ENCODE measurements around the gene RNF166.
"Not testable (repeated sequence)": the region's sequence is repeated elsewhere in the genome, so short reads cannot be mapped to it uniquely, and the experiment has no call there.

RNF166 gene

DNA sequence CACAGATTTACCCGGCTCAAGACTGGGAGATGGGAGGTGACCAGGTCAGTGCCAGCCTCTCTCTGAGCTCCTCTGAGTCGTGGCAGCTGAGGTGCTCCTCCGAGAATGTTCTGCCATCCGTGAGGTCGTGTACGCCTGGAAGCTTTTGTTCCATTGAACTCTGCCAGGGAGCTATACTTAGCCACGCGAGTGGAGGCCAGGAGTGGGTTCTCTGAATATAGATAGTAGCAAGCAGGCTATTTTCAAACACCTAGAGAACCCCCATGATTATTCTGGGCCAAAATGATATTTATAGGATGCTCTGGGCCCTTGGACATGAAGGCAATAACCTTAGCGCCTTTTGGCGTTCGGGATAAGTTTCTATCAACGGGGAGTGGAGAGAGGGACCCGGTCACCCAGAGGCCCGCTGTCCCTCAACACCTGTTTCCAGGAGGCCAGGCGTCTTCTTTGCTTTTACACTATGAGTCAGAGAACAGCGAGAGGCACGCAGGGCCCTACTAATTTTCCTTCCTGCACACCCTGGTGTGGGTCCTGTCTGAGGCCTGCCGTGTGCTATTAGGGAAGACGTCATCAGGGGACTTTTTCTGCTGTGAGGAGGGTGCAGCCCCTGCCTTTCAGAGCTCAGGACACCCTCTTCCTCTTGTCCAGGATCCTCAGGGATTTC, 32.4 kb downstream of the RNF166 start:
- no peak overlapping the region for H3K23ac ChIP-seq (ENCODE audit: low read length)
- no peak overlapping the region for H2AK5ac ChIP-seq (ENCODE audit: low read length)
- H3K36me3 ChIP-seq (ENCODE audit: control insufficient read depth, insufficient read depth, low read length), result no peaks in the 10 kb centered on the region
- WGBS (ENCODE audit: extremely low coverage, insufficient coverage, low lambda C conversion rate), result no CpG with 5 or more reads among the region's 19 CpGs
- H3K9ac ChIP-seq (ENCODE audit: low read length), result no peak overlapping the region
- H3K27ac ChIP-seq (ENCODE audit: low read depth, low read length), result no peak overlapping the region
- no peak overlapping the region for H3K4me3 ChIP-seq (ENCODE audit: low read length)
- no peak overlapping the region for H3K4ac ChIP-seq (ENCODE audit: low read depth, low read length)
- no peak overlapping the region for H4K8ac ChIP-seq (ENCODE audit: low read depth, low read length)
- no peaks in the 10 kb centered on the region for H3K79me1 ChIP-seq (ENCODE audit: low read length)
- H2BK120ac ChIP-seq (ENCODE audit: low read depth, low read length), result no peak overlapping the region
- H2BK15ac ChIP-seq (replicated peaks; ENCODE audit: low read depth), result no peak overlapping the region
- H4K5ac ChIP-seq (ENCODE audit: low read length), result no peak overlapping the region
- H3K4me2 ChIP-seq (ENCODE audit: low read length), result no peak overlapping the region
- no peak for DNase-seq
- H3K18ac ChIP-seq (ENCODE audit: low read length), result no peak overlapping the region
- H3K56ac ChIP-seq (ENCODE audit: low read length), result no peak overlapping the region
- H2BK5ac ChIP-seq (ENCODE audit: low read length), result no peak overlapping the region
- no peaks in the 10 kb centered on the region for H3K4me1 ChIP-seq (ENCODE audit: control insufficient read depth, low read depth, low read length)
- H3K79me2 ChIP-seq (ENCODE audit: control insufficient read depth, insufficient read depth, low read length), result no peaks in the 10 kb centered on the region
- H3K27me3 ChIP-seq (ENCODE audit: insufficient read depth, low read length, poor library complexity), result no peaks in the 10 kb centered on the region

DNA sequence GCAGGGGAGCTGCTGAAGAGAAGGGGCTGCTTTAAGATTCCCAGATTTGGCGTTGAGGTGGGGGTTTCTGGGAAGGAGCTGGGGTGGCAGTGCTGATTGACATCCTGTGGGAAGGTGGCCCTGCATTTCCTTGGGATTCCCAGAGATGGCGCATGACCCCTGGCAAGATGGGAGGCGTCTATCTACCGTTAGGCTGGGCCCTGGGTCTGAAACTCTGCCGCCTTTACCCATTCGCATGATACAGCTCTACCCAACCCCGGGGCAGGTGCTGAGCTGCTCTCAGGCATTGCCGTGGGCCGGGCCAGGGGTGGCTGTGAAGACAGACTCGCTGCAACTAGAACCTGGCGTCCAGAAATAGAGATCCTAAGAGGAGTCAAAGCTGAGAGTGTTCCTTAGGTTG, 33.4 kb downstream of the RNF166 start:
- no peak overlapping the region for H3K27ac ChIP-seq (ENCODE audit: low read depth, low read length)
- H3K18ac ChIP-seq (ENCODE audit: low read length), result no peak overlapping the region
- no peak overlapping the region for H4K5ac ChIP-seq (ENCODE audit: low read length)
- no CpG with 5 or more reads among the region's 11 CpGs for WGBS (ENCODE audit: extremely low coverage, insufficient coverage, low lambda C conversion rate)
- no peaks in the 10 kb centered on the region for H3K79me2 ChIP-seq (ENCODE audit: control insufficient read depth, insufficient read depth, low read length)
- no peak overlapping the region for H2BK5ac ChIP-seq (ENCODE audit: low read length)
- H2BK15ac ChIP-seq (replicated peaks; ENCODE audit: low read depth), result no peak overlapping the region
- H3K4me2 ChIP-seq (ENCODE audit: low read length), result no peak overlapping the region
- no peak overlapping the region for H2BK120ac ChIP-seq (ENCODE audit: low read depth, low read length)
- no peak overlapping the region for H3K4ac ChIP-seq (ENCODE audit: low read depth, low read length)
- H3K4me3 ChIP-seq (ENCODE audit: low read length), result no peak overlapping the region
- no peaks in the 10 kb centered on the region for H3K27me3 ChIP-seq (ENCODE audit: insufficient read depth, low read length, poor library complexity)
- DNase-seq, result peak; percentile 73
- no peaks in the 10 kb centered on the region for H3K79me1 ChIP-seq (ENCODE audit: low read length)
- no peak overlapping the region for H3K56ac ChIP-seq (ENCODE audit: low read length)
- no peak overlapping the region for H3K23ac ChIP-seq (ENCODE audit: low read length)
- H2AK5ac ChIP-seq (ENCODE audit: low read length), result no peak overlapping the region
- no peaks in the 10 kb centered on the region for H3K36me3 ChIP-seq (ENCODE audit: control insufficient read depth, insufficient read depth, low read length)
- H3K9ac ChIP-seq (ENCODE audit: low read length), result no peak overlapping the region
- H3K4me1 ChIP-seq (ENCODE audit: control insufficient read depth, low read depth, low read length), result no peaks in the 10 kb centered on the region
- H4K8ac ChIP-seq (ENCODE audit: low read depth, low read length), result no peak overlapping the region

DNA sequence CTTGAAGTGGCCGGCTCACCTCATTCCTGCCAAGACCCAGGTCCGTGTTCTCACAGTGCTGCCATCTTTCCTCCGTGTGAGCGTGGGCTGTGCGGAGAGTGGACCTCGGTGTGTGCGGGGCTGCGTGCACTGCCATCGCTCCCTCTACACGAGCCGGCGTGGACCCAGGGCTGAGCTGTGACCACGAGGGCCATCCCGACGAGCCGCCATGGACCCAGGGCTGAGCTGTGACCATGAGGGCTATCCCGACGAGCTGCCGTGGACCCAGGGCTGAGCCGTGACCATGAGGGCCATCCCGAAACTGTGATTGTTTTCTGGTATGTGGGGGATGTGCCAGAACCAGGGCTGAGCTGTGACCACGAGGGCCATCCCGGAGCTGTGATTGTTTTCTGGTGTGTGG, 34.4 kb downstream of the RNF166 start:
- Histone ChIP-seq H2BK5ac (ENCODE audit: low read length) (no peak overlapping the region), H3K56ac (ENCODE audit: low read length) (no peak overlapping the region), H4K5ac (ENCODE audit: low read length) (no peak overlapping the region), H2AK5ac (ENCODE audit: low read length) (no peak overlapping the region), H3K9ac (ENCODE audit: low read length) (no peak overlapping the region), H3K79me2 (ENCODE audit: control insufficient read depth, insufficient read depth, low read length) (no peaks in the 10 kb centered on the region), H3K4me2 (ENCODE audit: low read length) (no peak overlapping the region), H2BK120ac (ENCODE audit: low read depth, low read length) (no peak overlapping the region), H3K4me3 (ENCODE audit: low read length) (no peak overlapping the region), H3K36me3 (ENCODE audit: control insufficient read depth, insufficient read depth, low read length) (no peaks in the 10 kb centered on the region), H3K4me1 (ENCODE audit: control insufficient read depth, low read depth, low read length) (no peaks in the 10 kb centered on the region), H3K79me1 (ENCODE audit: low read length) (no peaks in the 10 kb centered on the region), H4K8ac (ENCODE audit: low read depth, low read length) (no peak overlapping the region), H3K18ac (ENCODE audit: low read length) (no peak overlapping the region), H3K4ac (ENCODE audit: low read depth, low read length) (no peak overlapping the region), H3K27ac (ENCODE audit: low read depth, low read length) (no peak overlapping the region), H3K23ac (ENCODE audit: low read length) (no peak overlapping the region), H2BK15ac (replicated peaks; ENCODE audit: low read depth) (no peak overlapping the region), H3K27me3 (ENCODE audit: insufficient read depth, low read length, poor library complexity) (no peaks in the 10 kb centered on the region)
- WGBS (ENCODE audit: extremely low coverage, insufficient coverage, low lambda C conversion rate), result no CpG with 5 or more reads among the region's 23 CpGs
- no peak for DNase-seq

GRCh38 chr16:88669980-88670379, 36.2 kb downstream of the RNF166 start:
- no CpG with 5 or more reads among the region's 10 CpGs for WGBS (ENCODE audit: extremely low coverage, insufficient coverage, low lambda C conversion rate)

GRCh38 chr16:88669493-88669892, 36.7 kb downstream of the RNF166 start:
- no CpG with 5 or more reads among the region's 8 CpGs for WGBS (ENCODE audit: extremely low coverage, insufficient coverage, low lambda C conversion rate)
- not testable (repeated sequence) for H4K5ac ChIP-seq (ENCODE audit: low read length)

More at GRCh38 chr16:88669980-88670379, 36.2 kb downstream of the RNF166 start:
- H4K8ac ChIP-seq (ENCODE audit: low read depth, low read length), result no peak overlapping the region
- no peaks in the 10 kb centered on the region for H3K4me1 ChIP-seq (ENCODE audit: control insufficient read depth, low read depth, low read length)
- no peaks in the 10 kb centered on the region for H3K79me2 ChIP-seq (ENCODE audit: control insufficient read depth, insufficient read depth, low read length)
- no peaks in the 10 kb centered on the region for H3K27me3 ChIP-seq (ENCODE audit: insufficient read depth, low read length, poor library complexity)
- no peak overlapping the region for H3K27ac ChIP-seq (ENCODE audit: low read depth, low read length)
- no peak overlapping the region for H3K18ac ChIP-seq (ENCODE audit: low read length)
- no peak overlapping the region for H2BK5ac ChIP-seq (ENCODE audit: low read length)
- H4K5ac ChIP-seq (ENCODE audit: low read length), result no peak overlapping the region
- no peak overlapping the region for H2AK5ac ChIP-seq (ENCODE audit: low read length)
- DNase-seq, result no peak
- H3K9ac ChIP-seq (ENCODE audit: low read length), result no peak overlapping the region
- no peak overlapping the region for H3K4me3 ChIP-seq (ENCODE audit: low read length)
- no peak overlapping the region for H3K4ac ChIP-seq (ENCODE audit: low read depth, low read length)
- H3K79me1 ChIP-seq (ENCODE audit: low read length), result no peaks in the 10 kb centered on the region
- no peaks in the 10 kb centered on the region for H3K36me3 ChIP-seq (ENCODE audit: control insufficient read depth, insufficient read depth, low read length)
- no peak overlapping the region for H3K56ac ChIP-seq (ENCODE audit: low read length)
- no peak overlapping the region for H3K4me2 ChIP-seq (ENCODE audit: low read length)
- no peak overlapping the region for H2BK120ac ChIP-seq (ENCODE audit: low read depth, low read length)
- H2BK15ac ChIP-seq (replicated peaks; ENCODE audit: low read depth), result no peak overlapping the region
- no peak overlapping the region for H3K23ac ChIP-seq (ENCODE audit: low read length)

DNA sequence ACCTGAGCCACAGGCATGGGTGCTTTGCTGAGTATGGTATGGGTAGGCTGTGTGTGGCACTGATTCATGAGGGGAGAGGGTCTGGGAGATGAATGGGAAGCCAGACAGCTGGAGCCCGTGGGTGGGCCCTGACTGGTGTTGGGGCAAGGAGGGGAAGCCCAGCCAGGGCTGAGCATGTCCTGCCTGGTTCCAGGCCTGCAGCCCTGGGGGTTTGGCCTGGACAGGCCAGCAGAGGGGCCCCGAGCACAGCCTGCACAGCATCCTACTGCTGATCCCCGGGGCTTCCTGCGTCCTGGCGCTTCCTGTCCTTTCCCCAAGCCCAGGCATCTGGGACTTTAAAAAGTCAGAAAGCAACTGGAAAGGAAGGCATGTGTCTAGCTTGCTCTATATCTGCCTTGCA, 38.7 kb downstream of the RNF166 start:
- no peak overlapping the region for H2AK5ac ChIP-seq (ENCODE audit: low read length)
- no peak overlapping the region for H3K4me3 ChIP-seq (ENCODE audit: low read length)
- H3K56ac ChIP-seq (ENCODE audit: low read length), result no peak overlapping the region
- H3K27ac ChIP-seq (ENCODE audit: low read depth, low read length), result no peak overlapping the region
- no peak overlapping the region for H3K18ac ChIP-seq (ENCODE audit: low read length)
- no peak overlapping the region for H3K9ac ChIP-seq (ENCODE audit: low read length)
- no peak overlapping the region for H3K23ac ChIP-seq (ENCODE audit: low read length)
- no peak overlapping the region for H2BK120ac ChIP-seq (ENCODE audit: low read depth, low read length)
- no peak overlapping the region for H4K5ac ChIP-seq (ENCODE audit: low read length)
- no peak overlapping the region for H4K8ac ChIP-seq (ENCODE audit: low read depth, low read length)
- H2BK5ac ChIP-seq (ENCODE audit: low read length), result no peak overlapping the region
- DNase-seq, result peak; percentile 24
- H3K4me1 ChIP-seq (ENCODE audit: control insufficient read depth, low read depth, low read length), result no peaks in the 10 kb centered on the region
- H3K79me1 ChIP-seq (ENCODE audit: low read length), result no peaks in the 10 kb centered on the region
- H3K36me3 ChIP-seq (ENCODE audit: control insufficient read depth, insufficient read depth, low read length), result no peaks in the 10 kb centered on the region
- H3K4me2 ChIP-seq (ENCODE audit: low read length), result no peak overlapping the region
- H3K79me2 ChIP-seq (ENCODE audit: control insufficient read depth, insufficient read depth, low read length), result peaks cover 3% of the 10 kb centered on the region
- WGBS (ENCODE audit: extremely low coverage, insufficient coverage, low lambda C conversion rate), result no CpG with 5 or more reads among the region's 5 CpGs
- H3K27me3 ChIP-seq (ENCODE audit: insufficient read depth, low read length, poor library complexity), result no peaks in the 10 kb centered on the region
- no peak overlapping the region for H3K4ac ChIP-seq (ENCODE audit: low read depth, low read length)
- no peak overlapping the region for H2BK15ac ChIP-seq (replicated peaks; ENCODE audit: low read depth)

More at GRCh38 chr16:88669493-88669892, 36.7 kb downstream of the RNF166 start:
- not testable (repeated sequence) for H4K8ac ChIP-seq (ENCODE audit: low read depth, low read length); H3K9ac ChIP-seq (ENCODE audit: low read length); H3K27ac ChIP-seq (ENCODE audit: low read depth, low read length); H2BK120ac ChIP-seq (ENCODE audit: low read depth, low read length); H3K27me3 ChIP-seq (ENCODE audit: insufficient read depth, low read length, poor library complexity); H3K36me3 ChIP-seq (ENCODE audit: control insufficient read depth, insufficient read depth, low read length); DNase-seq; H3K56ac ChIP-seq (ENCODE audit: low read length); H3K4me2 ChIP-seq (ENCODE audit: low read length); H3K4ac ChIP-seq (ENCODE audit: low read depth, low read length); H2AK5ac ChIP-seq (ENCODE audit: low read length); H3K23ac ChIP-seq (ENCODE audit: low read length); H3K18ac ChIP-seq (ENCODE audit: low read length); H2BK5ac ChIP-seq (ENCODE audit: low read length); H3K4me1 ChIP-seq (ENCODE audit: control insufficient read depth, low read depth, low read length); H3K79me2 ChIP-seq (ENCODE audit: control insufficient read depth, insufficient read depth, low read length); H2BK15ac ChIP-seq (replicated peaks; ENCODE audit: low read depth); H3K79me1 ChIP-seq (ENCODE audit: low read length); H3K4me3 ChIP-seq (ENCODE audit: low read length)
